ENCODE data around the gene SHOX.
"Not testable (repeated sequence)": the region's sequence is repeated elsewhere in the genome, so short reads cannot be mapped to it uniquely, and the experiment has no call there.

SHOX gene

GRCh38 chrX:646796-647195 is 16.2 kb downstream of the SHOX start:
- Histone ChIP-seq H3K4me3 (no peak overlapping the region), H4K20me1 (peaks cover 9% of the 10 kb centered on the region; the same call in 1 of the 2 replicates), H3K9ac (no peak overlapping the region), H3K9me3 (no peaks in the 10 kb centered on the region), H3K36me3 (no peaks in the 10 kb centered on the region), H3K4me2 (no peak overlapping the region), H3K27me3 (peaks cover 45% of the 10 kb centered on the region), H3K4me1 (no peaks in the 10 kb centered on the region), H3K27ac (no peak overlapping the region)
- TF ChIP-seq Cebpa-rat (IDR thresholded peaks at IDR 0.05): no peak

- H3K9me3 ChIP-seq: no peaks in the 10 kb centered on the region
- H3K4me1 ChIP-seq: no peaks in the 10 kb centered on the region
- H3K9ac ChIP-seq: no peak overlapping the region
- H3K4me2 ChIP-seq: no peak overlapping the region
- no peak overlapping the region for H3K27ac ChIP-seq
- no peak for TF ChIP-seq Cebpa-rat (IDR thresholded peaks at IDR 0.05)
- no peaks in the 10 kb centered on the region for H3K36me3 ChIP-seq
- H3K27me3 ChIP-seq: peaks cover 22% of the 10 kb centered on the region
- H3K4me3 ChIP-seq: no peak overlapping the region
- H4K20me1 ChIP-seq: peaks cover 6% of the 10 kb centered on the region; the same call in 1 of the 2 replicates
Observed at GRCh38 chrX:649166-649565, 18.6 kb downstream of the SHOX start.

GRCh38 chrX:650324-650723 is 19.7 kb downstream of the SHOX start:
- H3K4me1 ChIP-seq: no peaks in the 10 kb centered on the region
- H3K27me3 ChIP-seq: peaks cover 10% of the 10 kb centered on the region
- no peaks in the 10 kb centered on the region for H3K9me3 ChIP-seq
- no peak overlapping the region for H3K4me3 ChIP-seq
- H3K36me3 ChIP-seq: no peaks in the 10 kb centered on the region
- no peaks in the 10 kb centered on the region for H4K20me1 ChIP-seq
- H3K4me2 ChIP-seq: no peak overlapping the region
- TF ChIP-seq Cebpa-rat (IDR thresholded peaks at IDR 0.05): no peak
- no peak overlapping the region for H3K9ac ChIP-seq
- H3K27ac ChIP-seq: no peak overlapping the region

GRCh38 chrX:650811-651210 is 20.2 kb downstream of the SHOX start:
- no peaks in the 10 kb centered on the region for H4K20me1 ChIP-seq
- no peak overlapping the region for H3K4me3 ChIP-seq
- no peak overlapping the region for H3K9ac ChIP-seq
- H3K4me2 ChIP-seq: no peak overlapping the region
- H3K27me3 ChIP-seq: peaks cover 5% of the 10 kb centered on the region
- H3K27ac ChIP-seq: no peak overlapping the region
- H3K4me1 ChIP-seq: no peaks in the 10 kb centered on the region
- no peaks in the 10 kb centered on the region for H3K9me3 ChIP-seq
- H3K36me3 ChIP-seq: no peaks in the 10 kb centered on the region
- TF ChIP-seq Cebpa-rat (IDR thresholded peaks at IDR 0.05): no peak

GRCh38 chrX:651922-652321 is 21.3 kb downstream of the SHOX start:
- H3K9ac ChIP-seq, H3K36me3 ChIP-seq, H4K20me1 ChIP-seq, H3K4me3 ChIP-seq, H3K27ac ChIP-seq, H3K27me3 ChIP-seq, H3K4me1 ChIP-seq, H3K4me2 ChIP-seq, H3K9me3 ChIP-seq: not testable (repeated sequence)

- Histone ChIP-seq H3K4me2 (no peak overlapping the region), H3K9me3 (no peaks in the 10 kb centered on the region), H3K4me1 (no peaks in the 10 kb centered on the region), H3K27ac (no peak overlapping the region), H4K20me1 (no peaks in the 10 kb centered on the region), H3K9ac (no peak overlapping the region), H3K27me3 (no peaks in the 10 kb centered on the region), H3K36me3 (no peaks in the 10 kb centered on the region), H3K4me3 (no peak overlapping the region)
- no peak for TF ChIP-seq Cebpa-rat (IDR thresholded peaks at IDR 0.05)
Observed at GRCh38 chrX:652341-652741, 21.8 kb downstream of the SHOX start.

GRCh38 chrX:653306-653705 is 22.7 kb downstream of the SHOX start:
- Histone ChIP-seq H3K4me1 (no peaks in the 10 kb centered on the region), H3K36me3 (no peaks in the 10 kb centered on the region)

GRCh38 chrX:661154-661553 is 30.6 kb downstream of the SHOX start:
- H3K9ac ChIP-seq: no peak overlapping the region
- H3K36me3 ChIP-seq: no peaks in the 10 kb centered on the region
- H3K9me3 ChIP-seq: no peaks in the 10 kb centered on the region
- no peaks in the 10 kb centered on the region for H3K4me1 ChIP-seq
- no peak overlapping the region for H3K4me3 ChIP-seq
- no peaks in the 10 kb centered on the region for H3K27me3 ChIP-seq
- no peak for TF ChIP-seq Cebpa-rat (IDR thresholded peaks at IDR 0.05)
- no peak overlapping the region for H3K27ac ChIP-seq
- H4K20me1 ChIP-seq: no peaks in the 10 kb centered on the region
- no peak overlapping the region for H3K4me2 ChIP-seq

More at GRCh38 chrX:653306-653705, 22.7 kb downstream of the SHOX start:
- no peak overlapping the region for H3K4me3 ChIP-seq
- H3K9ac ChIP-seq: no peak overlapping the region
- H3K27me3 ChIP-seq: no peaks in the 10 kb centered on the region
- no peaks in the 10 kb centered on the region for H3K9me3 ChIP-seq
- no peak for TF ChIP-seq Cebpa-rat (IDR thresholded peaks at IDR 0.05)
- no peaks in the 10 kb centered on the region for H4K20me1 ChIP-seq
- no peak overlapping the region for H3K27ac ChIP-seq
- no peak overlapping the region for H3K4me2 ChIP-seq

GRCh38 chrX:662126-662525 is 31.5 kb downstream of the SHOX start:
- Histone ChIP-seq H3K4me1 (no peaks in the 10 kb centered on the region), H3K27ac (no peak overlapping the region), H3K4me3 (no peak overlapping the region), H3K4me2 (no peak overlapping the region), H3K36me3 (no peaks in the 10 kb centered on the region), H3K9ac (no peak overlapping the region), H3K9me3 (no peaks in the 10 kb centered on the region), H4K20me1 (no peaks in the 10 kb centered on the region), H3K27me3 (no peaks in the 10 kb centered on the region)
- TF ChIP-seq Cebpa-rat (IDR thresholded peaks at IDR 0.05): no peak

- Histone ChIP-seq H3K9me3 (no peaks in the 10 kb centered on the region), H3K36me3 (no peaks in the 10 kb centered on the region), H4K20me1 (no peaks in the 10 kb centered on the region), H3K4me3 (no peak overlapping the region), H3K4me1 (no peaks in the 10 kb centered on the region), H3K27ac (no peak overlapping the region), H3K9ac (no peak overlapping the region), H3K27me3 (no peaks in the 10 kb centered on the region), H3K4me2 (no peak overlapping the region)
- TF ChIP-seq Cebpa-rat (IDR thresholded peaks at IDR 0.05): no peak
Observed at GRCh38 chrX:663841-664240, 33.2 kb downstream of the SHOX start.
